GM12891 (cell line): ENCODE data around the gene CEP350.

Experiments
- PAX5 ChIP-seq: IDR thresholded peaks from 2 replicates; pipeline ENCODE4 v1.6.1; 2011; ENCODE audit warnings: low read length, moderate library complexity, mild to moderate bottlenecking; ENCODE audit not compliant: insufficient read depth, severe bottlenecking
- POLR2A ChIP-seq: IDR thresholded peaks from 2 replicates; pipeline ENCODE4 v1.6.1; 2011; ENCODE audit warnings: low read depth, low read length, control low read depth
- POLR2AphosphoS5 ChIP-seq: IDR thresholded peaks from 2 replicates; pipeline ENCODE4 v1.6.1; 2011; ENCODE audit warnings: low read depth, low read length, control low read depth
- SPI1 ChIP-seq: IDR thresholded peaks from 2 replicates; pipeline ENCODE4 v1.6.1; 2011; ENCODE audit warnings: low read depth, low read length, control low read depth
- TAF1 ChIP-seq: IDR thresholded peaks from 2 replicates; pipeline ENCODE4 v1.6.1; 2011; ENCODE audit warnings: low read depth, low read length, control low read depth

GRCh38 chr1:179910934-179911333, 43.7 kb upstream of the CEP350 start:
- TF ChIP-seq POLR2A (no peak), POLR2AphosphoS5 (no peak), PAX5 (no peak), SPI1 (no peak), TAF1 (no peak)
